Measurements from ENCODE around the gene RPS15. TPM values are rescaled to one million over a fixed set of nuclear protein-coding genes. Genes with fewer than 3 reads are reported as not detected.
A peak's percentile ranks its signal among the peaks of the same experiment; 100 is the strongest.

RPS15 gene
- total RNA-seq, 5 donors from 2014 or later (not counting 1 experiment from before 2014, with no cell fraction given) = 1,731 to 2,353 (median 2,282) TPM

DNA sequence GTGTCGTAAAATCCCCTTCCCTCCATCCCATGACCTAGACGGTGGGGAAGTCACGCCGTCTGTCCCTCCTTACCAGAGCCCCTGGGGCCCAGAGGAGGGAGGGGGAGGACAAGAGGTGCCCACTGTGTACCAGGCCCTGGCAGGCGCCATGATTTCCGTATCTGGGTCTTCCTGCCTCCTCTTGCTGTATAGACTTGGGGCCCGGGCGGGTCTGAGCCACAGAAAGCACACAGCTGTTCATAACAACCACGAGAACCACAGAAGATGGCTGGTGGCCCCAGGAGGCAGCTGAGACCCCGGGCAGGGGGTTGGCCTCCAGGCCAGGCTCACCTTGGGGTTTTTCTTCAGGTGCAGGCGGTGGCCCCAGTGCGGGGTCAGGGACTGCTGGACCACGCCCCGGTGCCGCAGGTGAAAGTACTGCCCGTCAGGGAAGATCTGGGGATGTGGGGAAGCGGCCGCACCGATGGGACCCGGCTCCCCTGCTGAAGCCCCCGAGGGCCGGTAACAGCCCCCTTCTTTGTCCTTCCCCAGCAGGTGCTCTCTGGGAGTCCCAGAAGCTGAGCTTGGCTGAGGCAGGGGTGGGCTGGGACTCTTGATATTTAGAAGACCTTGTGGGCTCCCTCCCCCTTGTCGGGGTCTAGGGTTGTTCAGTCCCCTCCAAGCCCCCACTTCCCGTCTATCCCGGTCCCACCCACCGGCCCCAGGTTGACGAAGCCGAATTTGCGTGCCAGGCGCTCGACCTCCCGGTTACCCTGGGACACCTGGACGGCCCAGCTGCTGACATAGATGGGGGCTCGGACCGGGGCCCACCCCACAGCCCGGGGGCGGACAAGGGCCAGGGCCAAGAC is 51.5 kb downstream of the RPS15 start:
- Mint-ChIP-seq H3K4me3 (peak overlapping the region; percentile 55 to 80 (median 61)), H3K4me1 (peaks cover 11 to 16% (median 12%) of the 10 kb centered on the region in 3 donors), H3K9me3 (no peaks in the 10 kb centered on the region), H3K36me3 (no peaks in the 10 kb centered on the region), H3K27ac (peak overlapping the region in 1 of 2 donors; percentile 39), H3K27me3 (no peaks in the 10 kb centered on the region)
- WGBS (ENCODE audit: insufficient coverage) = 11% methylated on average over 25 of the region's 37 CpGs
- peaks cover 0 to 8% of the 10 kb centered on the region in 2 experiments for H3K27me3 ChIP-seq (replicated peaks in 1 of 2; ENCODE audit: control insufficient read depth in 2 of 2, extremely low read depth in 1 of 2, insufficient read depth in 2 of 2, low read length in 1 of 2)
- CTCF ChIA-PET = no interaction called here
- no peak overlapping the region for H3K27ac ChIP-seq (ENCODE audit: low read length)
- no peaks in the 10 kb centered on the region for H3K36me3 ChIP-seq (ENCODE audit: control insufficient read depth in 2 of 2, extremely low read depth in 1 of 2, insufficient read depth in 1 of 2, low read length in 1 of 2)
- peak in 4 of 35 experiments; percentile 25 to 37 (median 30) for DNase-seq
- no peaks in the 10 kb centered on the region for H3K9me3 ChIP-seq
- POLR2A ChIA-PET = interaction anchor here (0.6 kb wide), 2 partner anchors 12 kb away, joined by 3 to 7 read pairs; no protein-coding TSS in a partner anchor
- no peak for ATAC-seq (replicated peaks in 1 of 4)
- H3K4me1 ChIP-seq (ENCODE audit: control insufficient read depth in 1 of 2, extremely low read depth in 1 of 2, insufficient read depth in 2 of 2, low read length in 2 of 2) = peaks cover 0 to 22% of the 10 kb centered on the region in 2 experiments
- H3K4me3 ChIP-seq (ENCODE audit: control insufficient read depth in 1 of 2, extremely low read depth in 1 of 2, low read length in 1 of 2) = peak overlapping the region; percentile 58 to 70

Other genes with a start within 250 kb of the RPS15 start
- gene STK11, start 232.6 kb upstream of the RPS15 start, total RNA-seq = 100 to 1,000 TPM in 2 of 5 donors, 10 to 100 TPM in 3; 70.2 to 115 (median 99.5) TPM
- gene CBARP, start 200.4 kb upstream of the RPS15 start, total RNA-seq = under 1 TPM in 4 of 5 donors, not detected in 1; 0.08 to 0.36 (median 0.23) TPM
- 100 to 1,000 TPM; 117 to 233 (median 155) TPM for gene ATP5F1D, start 196.6 kb upstream of the RPS15 start, total RNA-seq
- 100 to 1,000 TPM in 1 of 5 donors, 10 to 100 TPM in 4; 54.0 to 161 (median 66.9) TPM for gene MIDN, start 189.8 kb upstream of the RPS15 start, total RNA-seq
- gene CIRBP, start 169.1 kb upstream of the RPS15 start, total RNA-seq = 100 to 1,000 TPM; 477 to 682 (median 657) TPM
- 10 to 100 TPM; 42.1 to 69.8 (median 60.4) TPM for gene FAM174C, start 162.9 kb upstream of the RPS15 start, total RNA-seq
- gene EFNA2, start 152.5 kb upstream of the RPS15 start, total RNA-seq = under 1 TPM in 1 of 5 donors, not detected in 4; 0.38 TPM
- 10 to 100 TPM; 50.3 to 85.5 (median 79.6) TPM for gene NDUFS7, start 54.5 kb upstream of the RPS15 start, total RNA-seq
- 10 to 100 TPM; 11.8 to 18.1 (median 13.7) TPM for gene GAMT, start 36.9 kb upstream of the RPS15 start, total RNA-seq
- gene DAZAP1, start 30.8 kb upstream of the RPS15 start, total RNA-seq = 100 to 1,000 TPM; 153 to 170 (median 161) TPM
- gene APC2, start 11.7 kb downstream of the RPS15 start, total RNA-seq = under 1 TPM; 0.08 to 0.29 (median 0.13) TPM
- 10 to 100 TPM; 30.8 to 76.2 (median 71.4) TPM for gene C19orf25, start 40.8 kb downstream of the RPS15 start, total RNA-seq
- gene PCSK4, start 52.0 kb downstream of the RPS15 start, total RNA-seq = 1 to 10 TPM; 5.2 to 9.8 (median 5.6) TPM
- gene REEP6, start 52.8 kb downstream of the RPS15 start, total RNA-seq = 1 to 10 TPM; 2.2 to 6.9 (median 5.5) TPM
- 1 to 10 TPM; 5.7 to 7.9 (median 6.9) TPM for gene ADAMTSL5, start 74.6 kb downstream of the RPS15 start, total RNA-seq
- gene PLK5, start 85.7 kb downstream of the RPS15 start, total RNA-seq = not detected
- gene MEX3D, start 129.9 kb downstream of the RPS15 start, total RNA-seq = 1 to 10 TPM; 2.1 to 7.7 (median 6.2) TPM
- gene MBD3, start 154.5 kb downstream of the RPS15 start, total RNA-seq = 10 to 100 TPM; 51.8 to 80.3 (median 75.5) TPM
- gene UQCR11, start 167.1 kb downstream of the RPS15 start, total RNA-seq = 100 to 1,000 TPM; 127 to 168 (median 148) TPM
- gene TCF3, start 214.2 kb downstream of the RPS15 start, total RNA-seq = 100 to 1,000 TPM in 2 of 5 donors, 10 to 100 TPM in 3; 63.3 to 107 (median 94.6) TPM